ENCODE results near the gene FRS2.

Gene FRS2

GRCh38 chr12:69501154-69501895 is 31.1 kb downstream of the FRS2 start:
- DNase-seq (ENCODE audit: low spot score) = no peak

DNA sequence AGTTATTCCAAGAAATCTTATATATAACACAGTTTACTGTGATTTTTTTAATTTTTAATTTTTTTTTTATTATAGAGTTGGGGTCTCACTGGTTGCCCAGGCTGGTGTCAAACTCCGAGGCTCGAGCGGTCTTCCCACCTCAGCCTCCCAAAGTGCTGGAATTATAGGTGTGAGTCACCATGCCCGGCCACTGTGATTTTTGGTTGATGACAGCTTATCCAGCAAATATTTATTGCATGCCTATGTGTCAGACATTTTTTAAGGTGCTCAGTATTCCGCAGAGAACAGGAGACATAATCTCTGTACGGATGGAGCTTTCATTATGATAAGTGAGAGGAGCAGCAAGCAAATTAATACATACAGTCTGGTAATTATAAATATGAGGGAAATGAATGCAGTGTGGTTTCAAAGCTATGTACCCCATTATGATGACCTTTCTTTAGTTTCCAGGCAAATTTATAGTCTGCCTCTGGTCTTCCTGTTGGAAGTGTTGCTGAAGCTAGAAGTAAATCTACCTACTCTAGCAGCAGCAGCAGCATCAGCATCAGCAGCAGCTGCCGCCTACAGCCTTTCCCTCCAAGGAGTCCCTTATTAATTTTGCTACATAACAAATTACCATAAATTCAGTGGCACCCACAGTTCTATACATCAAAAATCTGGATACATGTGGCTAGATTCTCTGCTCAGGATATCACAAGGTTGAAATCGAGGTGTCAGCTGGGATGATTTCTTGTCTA is 32.3 kb downstream of the FRS2 start:
- DNase-seq (ENCODE audit: low spot score) = no peak

DNA sequence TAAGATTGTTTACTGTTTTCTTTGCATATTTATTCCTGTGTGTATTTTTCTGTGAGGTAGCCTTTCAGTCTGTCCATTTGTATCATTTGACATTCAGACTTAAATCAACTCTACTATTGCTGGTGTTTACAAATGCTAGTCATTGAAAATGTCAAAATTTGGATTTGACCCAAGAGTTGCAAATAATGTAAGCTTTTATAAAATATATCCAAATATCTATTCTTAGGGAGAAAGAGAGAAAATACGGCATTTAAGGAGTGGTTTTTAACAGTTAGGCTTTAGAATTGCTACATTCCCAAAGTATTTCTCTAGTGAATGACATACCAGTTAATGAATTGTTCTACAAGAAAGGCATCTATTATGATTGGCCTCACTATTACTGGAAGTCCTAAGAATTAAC is 37.9 kb downstream of the FRS2 start:
- DNase-seq (ENCODE audit: low spot score) = no peak

DNA sequence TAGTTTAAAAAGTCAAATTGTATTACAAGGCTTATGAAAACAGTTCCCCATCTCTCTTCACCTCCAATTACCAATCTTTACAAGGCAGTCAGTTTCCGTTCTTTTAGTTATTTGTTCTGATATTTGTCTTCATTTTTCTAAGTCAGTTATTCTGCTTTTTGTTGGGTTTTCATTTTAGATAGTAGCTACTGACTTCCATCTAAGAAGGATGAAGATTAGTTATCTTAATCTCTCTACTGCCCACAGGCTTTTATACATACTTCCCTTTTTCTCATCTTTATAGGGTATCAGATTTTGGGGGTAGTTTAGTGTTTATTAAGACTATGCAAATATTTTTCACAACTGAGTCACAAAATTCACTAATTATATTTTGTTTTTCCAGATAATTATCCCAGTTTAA is 38.4 kb downstream of the FRS2 start:
- DNase-seq (ENCODE audit: low spot score) = no peak

- no peak for DNase-seq (ENCODE audit: low spot score)
These were observed 39.1 kb downstream of the FRS2 start for GRCh38 chr12:69509308-69509736.

- DNase-seq (ENCODE audit: low spot score) = no peak
These were observed 40.0 kb downstream of the FRS2 start for GRCh38 chr12:69509904-69510827.

- DNase-seq (ENCODE audit: low spot score) = no peak
These were observed 40.8 kb downstream of the FRS2 start for GRCh38 chr12:69511016-69511415.

DNA sequence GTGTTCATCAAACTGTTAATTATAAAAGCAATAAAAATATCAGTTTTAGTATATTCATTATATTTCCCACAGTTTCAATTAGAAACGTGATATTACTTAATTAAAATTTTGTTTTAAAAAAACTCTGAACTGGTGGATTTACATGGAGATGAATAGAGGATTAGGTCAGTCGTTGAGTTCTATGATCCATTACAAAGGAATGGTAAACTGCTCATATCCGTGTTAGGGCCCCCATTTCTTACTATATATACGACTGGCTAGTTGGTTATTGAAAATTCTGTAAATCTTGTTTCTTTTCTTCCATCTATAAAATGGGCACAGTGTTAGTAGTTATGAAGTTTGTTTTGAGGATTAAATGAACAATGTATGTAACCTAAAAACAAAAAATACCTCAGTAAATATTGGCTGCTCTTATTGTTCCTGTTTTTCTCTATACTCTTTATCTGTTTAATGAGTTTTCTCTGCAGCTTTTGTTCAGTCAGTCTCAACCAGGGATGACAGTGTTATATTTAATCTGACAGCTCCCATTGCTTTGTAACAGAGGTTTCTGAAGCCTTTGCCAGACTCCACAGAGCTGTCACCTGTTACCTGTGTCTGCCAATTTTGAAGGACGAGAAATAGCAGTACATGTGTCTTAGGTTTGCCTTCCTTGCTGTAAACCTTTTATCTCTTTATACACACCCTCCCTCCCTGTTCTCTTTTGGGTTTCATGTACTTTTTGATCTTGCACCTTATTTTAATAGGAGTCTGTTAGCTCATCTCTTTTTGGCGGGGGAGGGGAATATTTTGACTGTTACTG is 41.5 kb downstream of the FRS2 start:
- DNase-seq (ENCODE audit: low spot score) = no peak

DNA sequence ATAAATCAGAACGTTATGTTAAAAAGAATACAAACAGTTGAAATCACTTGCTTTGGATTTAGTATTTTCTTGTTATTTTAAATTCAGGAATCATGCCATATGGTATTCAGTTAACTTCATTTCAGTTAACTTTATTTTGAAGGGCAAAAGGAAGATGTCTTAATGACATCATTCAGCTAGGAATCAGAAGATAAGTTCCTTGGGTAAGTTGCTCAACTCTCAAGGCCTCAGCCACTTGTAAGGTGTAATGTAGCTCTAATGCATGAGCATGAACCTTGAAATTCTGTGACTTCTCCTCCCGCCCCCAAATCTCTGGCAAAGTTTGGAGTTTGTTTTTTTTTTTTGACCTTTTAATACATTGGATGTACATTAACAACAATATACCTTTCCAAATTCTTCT is 42.6 kb downstream of the FRS2 start:
- DNase-seq (ENCODE audit: low spot score) = no peak

DNA sequence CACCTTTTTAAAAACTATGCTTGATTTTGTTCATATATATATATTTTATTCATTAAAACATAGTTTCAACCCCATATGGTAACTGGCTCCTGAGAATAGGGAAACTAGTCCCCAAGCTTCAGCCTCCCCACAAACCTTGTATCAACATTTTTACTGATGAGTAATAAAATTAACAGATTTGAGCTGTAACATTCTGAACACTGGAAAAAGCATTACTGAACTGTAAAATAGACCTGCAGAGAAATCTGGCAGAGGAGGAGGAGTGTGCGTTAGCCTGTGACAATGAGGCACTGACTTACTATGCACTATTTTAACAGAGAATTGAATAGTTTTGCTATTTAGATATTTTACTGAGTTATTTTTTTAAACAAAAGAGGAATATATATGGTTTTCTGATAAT is 43.1 kb downstream of the FRS2 start:
- no peak for DNase-seq (ENCODE audit: low spot score)

DNA sequence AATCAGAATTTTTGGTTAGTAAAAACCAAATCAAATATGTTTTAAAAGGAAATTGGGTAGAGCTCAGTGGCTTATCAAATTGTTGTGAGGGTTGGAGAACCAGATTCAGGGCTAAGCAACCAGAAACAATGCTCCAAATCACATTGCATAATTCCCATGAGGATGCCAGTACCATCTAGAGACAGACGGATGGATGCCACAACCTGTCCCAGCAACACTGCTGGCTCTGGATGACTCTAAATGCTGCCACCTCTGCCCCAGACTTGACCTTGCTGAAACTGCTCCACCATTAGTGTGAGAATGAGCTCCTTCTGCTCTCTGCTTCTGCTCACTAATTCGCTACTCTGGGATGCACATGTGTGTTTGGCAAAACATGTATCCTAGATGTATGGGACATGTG is 43.9 kb downstream of the FRS2 start:
- DNase-seq (ENCODE audit: low spot score) = no peak

DNA sequence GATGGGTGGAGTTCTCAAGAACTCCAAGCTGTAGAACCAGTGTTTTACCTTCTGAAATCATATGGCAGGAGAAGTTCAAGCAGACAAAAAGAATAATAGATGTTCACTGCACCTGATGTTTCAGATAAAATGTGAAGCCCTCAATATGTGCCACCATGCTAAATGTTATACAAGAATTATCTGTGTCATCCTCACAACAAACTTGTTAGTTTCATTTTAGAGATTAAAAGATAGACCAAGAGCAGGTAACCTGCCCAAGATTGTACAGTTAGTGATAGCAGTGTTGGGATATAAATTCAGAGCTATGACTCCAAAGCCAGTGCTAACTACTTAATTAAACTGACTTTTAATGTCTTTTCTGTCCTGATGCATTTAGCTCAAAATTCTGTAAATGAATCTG is 44.7 kb downstream of the FRS2 start:
- no peak for DNase-seq (ENCODE audit: low spot score)

DNA sequence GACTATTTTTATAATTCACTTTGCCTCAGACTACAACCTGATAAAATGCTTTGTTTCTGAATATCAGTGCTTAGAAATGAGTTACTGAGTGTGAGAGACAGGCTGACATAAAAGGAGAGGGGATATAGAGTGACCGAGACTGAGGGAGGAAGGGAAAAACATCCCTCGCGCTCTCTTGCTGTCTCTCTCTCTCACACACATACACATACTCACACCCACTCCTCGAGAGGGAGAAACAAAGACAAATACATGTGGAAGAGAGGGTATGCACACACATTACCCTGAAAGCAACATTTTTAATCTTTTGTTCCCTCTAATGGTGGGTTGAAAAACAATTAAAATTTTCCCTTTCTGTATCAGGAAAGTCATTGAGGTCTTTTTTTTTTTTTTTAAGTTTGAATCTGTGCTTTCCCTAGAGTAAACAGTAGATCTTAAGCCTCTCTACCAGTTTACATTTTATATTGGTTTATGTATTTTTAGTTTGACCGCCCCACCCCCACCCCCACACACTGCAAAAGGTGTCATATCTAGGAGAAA is 45.3 kb downstream of the FRS2 start:
- no peak for DNase-seq (ENCODE audit: low spot score)

- DNase-seq (ENCODE audit: low spot score) = no peak
These were observed 46.8 kb downstream of the FRS2 start for GRCh38 chr12:69516950-69517349.

DNA sequence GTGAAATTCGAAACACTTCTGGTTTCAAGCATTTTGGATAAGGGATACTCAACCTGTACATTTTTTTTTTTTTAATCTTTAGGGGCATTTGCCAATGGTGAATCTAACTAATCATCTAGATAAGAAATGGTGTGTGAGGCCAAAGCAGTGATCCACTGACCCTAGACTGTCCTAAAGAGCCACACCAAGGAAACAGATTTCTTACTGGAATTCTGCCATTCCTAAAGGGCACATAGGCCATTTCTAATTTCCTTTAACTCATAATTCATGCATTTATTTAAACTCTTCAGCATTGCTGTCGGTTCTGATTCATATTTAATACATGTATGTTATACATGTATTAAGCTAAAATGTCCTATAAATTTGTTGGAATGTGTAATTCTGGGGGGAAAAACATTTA is 47.2 kb downstream of the FRS2 start:
- no peak for DNase-seq (ENCODE audit: low spot score)

- DNase-seq (ENCODE audit: low spot score) = no peak
These were observed 49.7 kb downstream of the FRS2 start for GRCh38 chr12:69519871-69520270.

GRCh38 chr12:69523433-69524330 is 53.5 kb downstream of the FRS2 start:
- no peak for DNase-seq (ENCODE audit: low spot score)

GRCh38 chr12:69524331-69524630 is 54.1 kb downstream of the FRS2 start:
- no peak for DNase-seq (ENCODE audit: low spot score)

DNA sequence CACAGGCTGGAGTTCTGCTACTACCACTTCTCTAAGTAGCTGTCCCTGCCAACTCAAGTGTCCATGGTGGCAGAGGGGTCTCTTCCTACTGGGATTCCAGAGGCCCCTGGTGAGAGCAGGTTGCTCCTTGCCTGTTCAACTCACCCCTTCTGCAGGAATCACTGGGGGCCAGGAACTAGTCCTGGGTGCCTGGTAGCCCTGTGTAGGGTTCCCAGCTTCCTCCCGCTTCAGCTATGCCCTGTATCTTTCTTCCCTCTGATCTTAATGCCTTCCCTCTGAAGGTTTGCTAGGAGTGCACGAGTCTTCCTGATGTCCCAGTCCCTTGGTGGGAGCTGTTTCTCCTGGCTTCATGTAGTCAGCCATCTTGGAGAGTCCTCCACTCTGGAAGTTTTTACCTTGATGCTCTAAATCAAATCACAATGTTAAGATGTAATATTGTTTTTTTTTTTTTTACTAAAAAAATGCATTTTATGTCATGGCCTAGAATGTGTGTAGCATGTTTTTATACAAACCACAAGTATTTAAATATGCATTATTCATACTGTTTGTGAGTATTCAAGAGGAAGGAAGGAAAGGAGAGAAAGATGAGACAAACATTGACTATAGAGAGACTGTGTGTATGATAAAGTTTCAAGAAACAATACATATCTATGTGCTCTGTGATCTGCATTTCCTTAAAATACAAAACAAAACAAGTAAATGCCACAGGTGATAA is 54.7 kb downstream of the FRS2 start:
- DNase-seq (ENCODE audit: low spot score) = no peak

Data from CD4-positive, alpha-beta T cell treated with Interleukin-2 at 100 ng/mL for 4 hours (primary cell).